Measurements from ENCODE around the gene SLC18A2.

DNA sequence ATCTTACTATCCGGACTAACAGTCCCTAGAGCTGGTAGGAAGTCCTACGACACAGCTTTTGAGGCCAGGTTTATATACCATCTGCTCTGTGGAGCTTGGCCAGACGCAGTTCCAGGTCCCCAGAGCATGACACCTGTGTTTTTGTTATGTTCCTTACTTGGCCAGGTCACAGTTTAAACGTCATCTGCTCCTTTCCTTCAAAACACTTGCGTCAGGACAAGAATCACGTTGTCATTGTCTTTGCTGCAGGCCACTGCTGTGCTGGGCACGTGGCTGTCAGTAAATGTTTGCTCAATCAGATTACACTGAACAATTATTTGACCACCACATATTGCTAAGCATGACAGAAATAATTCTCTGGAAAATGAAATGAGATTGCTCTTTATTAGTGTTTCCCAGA is 23.9 kb downstream of the SLC18A2 start:
- TF ChIP-seq POLR2AphosphoS5 (IDR thresholded peaks at IDR 0.05; ENCODE audit: borderline replicate concordance, low read depth, low read length) = no peak
- TF ChIP-seq EZH2 (IDR thresholded peaks at IDR 0.05) = no peak
- no peak for TF ChIP-seq FOXP2 (optimal IDR thresholded peaks at IDR 0.05; ENCODE audit: control extremely low read depth, extremely low read length, insufficient read depth)
